ENCODE results near the gene PITPNB.

PITPNB gene

GRCh38 chr22:27878541-27878940 is 40.5 kb downstream of the PITPNB start:
- DNase-seq, result no peak

- no peak for DNase-seq
Observed at GRCh38 chr22:27877501-27877900, 41.6 kb downstream of the PITPNB start.

GRCh38 chr22:27876684-27877083 is 42.4 kb downstream of the PITPNB start:
- no peak for DNase-seq

- DNase-seq, result no peak
Observed at GRCh38 chr22:27875951-27876350, 43.1 kb downstream of the PITPNB start.

- no peak for DNase-seq
Observed at GRCh38 chr22:27874764-27875163, 44.3 kb downstream of the PITPNB start.

GRCh38 chr22:27874185-27874584 is 44.9 kb downstream of the PITPNB start:
- no peak for DNase-seq

GRCh38 chr22:27873472-27873871 is 45.6 kb downstream of the PITPNB start:
- DNase-seq, result no peak

GRCh38 chr22:27872488-27872887 is 46.6 kb downstream of the PITPNB start:
- DNase-seq, result no peak

GRCh38 chr22:27871306-27872014 is 47.6 kb downstream of the PITPNB start:
- no peak for DNase-seq

GRCh38 chr22:27870234-27871191 is 48.5 kb downstream of the PITPNB start:
- no peak for DNase-seq

- no peak for DNase-seq
Observed at GRCh38 chr22:27868732-27869282, 50.2 kb downstream of the PITPNB start.

GRCh38 chr22:27867953-27868731 is 50.9 kb downstream of the PITPNB start:
- no peak for DNase-seq

GRCh38 chr22:27867085-27867952 is 51.7 kb downstream of the PITPNB start:
- no peak for DNase-seq

GRCh38 chr22:27866135-27867084 is 52.6 kb downstream of the PITPNB start:
- DNase-seq, result no peak

GRCh38 chr22:27865496-27865895 is 53.6 kb downstream of the PITPNB start:
- no peak for DNase-seq

- no peak for DNase-seq
Observed at GRCh38 chr22:27863556-27863955, 55.5 kb downstream of the PITPNB start.

- no peak for DNase-seq
Observed at GRCh38 chr22:27863001-27863400, 56.1 kb downstream of the PITPNB start.

GRCh38 chr22:27859336-27859735 is 59.7 kb downstream of the PITPNB start:
- DNase-seq, result no peak

- DNase-seq, result no peak
Observed at GRCh38 chr22:27858626-27859025, 60.4 kb downstream of the PITPNB start.

- no peak for DNase-seq
Observed at GRCh38 chr22:27857443-27857842, 61.6 kb downstream of the PITPNB start.

- no peak for DNase-seq
Observed at GRCh38 chr22:27856386-27856785, 62.7 kb downstream of the PITPNB start.

All from NCI-H510A treated with DMSO at 0.1 percent for 48 hours (cell line).